ENCODE results near the gene RAB44.

GRCh38 chr6:36700831-36701230, 3.2 kb downstream of the RAB44 start:
- no peak for TF ChIP-seq ESRRA (IDR thresholded peaks at IDR 0.05; ENCODE audit: borderline replicate concordance, low read length)
- TF ChIP-seq TP53 (CRISPR knock-in tag; IDR thresholded peaks at IDR 0.05) = no peak
- TF ChIP-seq KDM1A (IDR thresholded peaks at IDR 0.05; ENCODE audit: low read depth) = no peak
- no peak for TF ChIP-seq POLR2A (IDR thresholded peaks at IDR 0.05; ENCODE audit: low read length)
- no peak for TF ChIP-seq CTCF (IDR thresholded peaks at IDR 0.05)
- no peak for TF ChIP-seq CEBPB (IDR thresholded peaks at IDR 0.05)
- no peak for TF ChIP-seq REST (IDR thresholded peaks at IDR 0.05)
- no peak for TF ChIP-seq SMC3 (IDR thresholded peaks at IDR 0.05)
